PC-9 (cell line): ENCODE measurements around the gene TPTE.

ENCODE experiments used
- CTCF ChIP-seq: fragments of 200-600 bp; sonication (generic); conservative IDR thresholded peaks from 2 replicates; pipeline ENCODE4 v1.6.1; 2017; ENCODE audit warnings: mixed run types, antibody characterized with exemption, mild to moderate bottlenecking, moderate library complexity
- EZH2 ChIP-seq: fragments of 200-600 bp; sonication (generic); IDR thresholded peaks from 2 replicates; pipeline ENCODE4 v1.8.0; 2017; ENCODE audit warnings: antibody characterized with exemption, low read depth

DNA sequence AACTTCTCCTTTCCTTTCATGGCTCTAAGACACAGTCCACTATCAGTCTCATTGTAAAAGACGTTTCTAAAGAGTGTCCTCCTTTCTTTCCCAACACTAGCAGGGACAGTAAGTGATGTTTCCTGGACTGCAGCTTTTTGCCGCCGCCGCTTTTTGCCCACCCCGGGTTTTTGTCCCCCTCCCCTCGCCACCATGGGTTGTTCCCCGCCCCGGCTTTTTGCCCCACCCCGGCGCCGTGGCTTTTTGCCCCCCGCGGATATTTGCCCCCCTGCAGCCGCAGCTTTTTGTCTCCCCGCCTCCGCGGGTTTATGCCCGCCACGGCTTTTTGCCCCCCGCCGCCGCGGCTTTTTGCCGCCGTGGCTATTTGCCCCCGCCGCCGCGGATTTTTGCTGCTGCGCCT is 95.2 kb downstream of the TPTE start:
- TF ChIP-seq CTCF (no peak), EZH2 (no peak)
